IMR-90 (cell line): ENCODE results near the gene RRP1B.

Experiments used
- BHLHE40 ChIP-seq: fragments of 150-350 bp; IDR thresholded peaks from 2 replicates; pipeline ENCODE4 v1.6.1; 2016; ENCODE audit warnings: mild to moderate bottlenecking, low read depth, low read length
- CEBPB ChIP-seq: IDR thresholded peaks from 2 replicates; pipeline ENCODE4 v1.6.1; 2012; ENCODE audit warnings: low read depth, low read length, improper control_type of control experiment
- CHD1 ChIP-seq: IDR thresholded peaks from 2 replicates; pipeline ENCODE4 v1.6.1; 2012; ENCODE audit warnings: low read depth, low read length, improper control_type of control experiment
- MAZ ChIP-seq: IDR thresholded peaks from 2 replicates; pipeline ENCODE4 v1.6.1; 2012; ENCODE audit warnings: low read depth, mild to moderate bottlenecking, low read length, improper control_type of control experiment, moderate library complexity, borderline replicate concordance
- MXI1 ChIP-seq: IDR thresholded peaks from 2 replicates; pipeline ENCODE4 v1.6.1; 2012; ENCODE audit warnings: low read depth, mild to moderate bottlenecking, low read length, moderate library complexity, borderline replicate concordance
- POLR2A ChIP-seq: IDR thresholded peaks from 2 replicates; pipeline ENCODE4 v1.6.1; 2012; ENCODE audit warnings: mild to moderate bottlenecking, low read depth, low read length
- RAD21 ChIP-seq: IDR thresholded peaks from 2 replicates; pipeline ENCODE4 v1.6.1; 2012; ENCODE audit warnings: low read length, improper control_type of control experiment
- RCOR1 ChIP-seq: IDR thresholded peaks from 2 replicates; pipeline ENCODE4 v1.6.1; 2012; ENCODE audit warnings: mild to moderate bottlenecking, low read length, improper control_type of control experiment; ENCODE audit not compliant: insufficient replicate concordance
- RFX5 ChIP-seq: IDR thresholded peaks from 2 replicates; pipeline ENCODE4 v1.8.0; 2012; ENCODE audit warnings: low read depth, mild to moderate bottlenecking, low read length, moderate library complexity
- SMC3 ChIP-seq: fragments of 150-350 bp; IDR thresholded peaks from 2 replicates; pipeline ENCODE4 v1.6.1; 2016; ENCODE audit warnings: low read depth, mild to moderate bottlenecking, antibody characterized with exemption, low read length, moderate library complexity
- TF ChIP-seq, protein P1 (sequence below): conservative IDR thresholded peaks from 2 replicates; pipeline ENCODE4 v1.5.1; 2012; ENCODE audit warnings: mild to moderate bottlenecking, low read depth, low read length, improper control_type of control experiment
- TF ChIP-seq, protein P2 (sequence below): fragments of 150-350 bp; IDR thresholded peaks from 2 replicates; pipeline ENCODE4 v1.6.1; 2016; ENCODE audit warnings: low read depth, mild to moderate bottlenecking, low read length, moderate library complexity, borderline replicate concordance

DNA sequence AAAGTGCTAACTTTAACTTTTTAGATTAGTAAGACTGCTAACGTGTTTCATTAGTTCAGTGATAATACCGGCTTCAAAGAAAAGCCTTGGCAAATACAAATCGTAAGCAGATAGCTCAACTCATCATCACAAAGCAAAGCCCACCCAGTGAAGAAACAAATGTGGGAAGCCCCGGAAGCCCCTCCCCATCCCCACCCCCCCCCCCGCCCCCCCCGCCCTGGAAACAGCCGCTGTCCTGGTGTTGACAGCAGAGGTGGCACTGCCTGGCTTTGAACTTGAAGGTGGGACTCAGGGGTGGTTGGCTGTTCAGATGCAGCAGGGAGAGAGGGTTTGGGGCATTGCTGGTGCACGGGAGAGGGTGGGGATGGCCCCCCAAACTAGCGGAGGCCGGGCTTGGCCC is 73.7 kb downstream of the RRP1B start:
- TF ChIP-seq, protein P1, sequence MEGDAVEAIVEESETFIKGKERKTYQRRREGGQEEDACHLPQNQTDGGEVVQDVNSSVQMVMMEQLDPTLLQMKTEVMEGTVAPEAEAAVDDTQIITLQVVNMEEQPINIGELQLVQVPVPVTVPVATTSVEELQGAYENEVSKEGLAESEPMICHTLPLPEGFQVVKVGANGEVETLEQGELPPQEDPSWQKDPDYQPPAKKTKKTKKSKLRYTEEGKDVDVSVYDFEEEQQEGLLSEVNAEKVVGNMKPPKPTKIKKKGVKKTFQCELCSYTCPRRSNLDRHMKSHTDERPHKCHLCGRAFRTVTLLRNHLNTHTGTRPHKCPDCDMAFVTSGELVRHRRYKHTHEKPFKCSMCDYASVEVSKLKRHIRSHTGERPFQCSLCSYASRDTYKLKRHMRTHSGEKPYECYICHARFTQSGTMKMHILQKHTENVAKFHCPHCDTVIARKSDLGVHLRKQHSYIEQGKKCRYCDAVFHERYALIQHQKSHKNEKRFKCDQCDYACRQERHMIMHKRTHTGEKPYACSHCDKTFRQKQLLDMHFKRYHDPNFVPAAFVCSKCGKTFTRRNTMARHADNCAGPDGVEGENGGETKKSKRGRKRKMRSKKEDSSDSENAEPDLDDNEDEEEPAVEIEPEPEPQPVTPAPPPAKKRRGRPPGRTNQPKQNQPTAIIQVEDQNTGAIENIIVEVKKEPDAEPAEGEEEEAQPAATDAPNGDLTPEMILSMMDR: no peak
- TF ChIP-seq POLR2A: no peak
- no peak for TF ChIP-seq RAD21
- TF ChIP-seq MAZ: no peak
- no peak for TF ChIP-seq MXI1
- no peak for TF ChIP-seq BHLHE40
- no peak for TF ChIP-seq SMC3
- no peak for TF ChIP-seq CEBPB
- TF ChIP-seq, protein P2, sequence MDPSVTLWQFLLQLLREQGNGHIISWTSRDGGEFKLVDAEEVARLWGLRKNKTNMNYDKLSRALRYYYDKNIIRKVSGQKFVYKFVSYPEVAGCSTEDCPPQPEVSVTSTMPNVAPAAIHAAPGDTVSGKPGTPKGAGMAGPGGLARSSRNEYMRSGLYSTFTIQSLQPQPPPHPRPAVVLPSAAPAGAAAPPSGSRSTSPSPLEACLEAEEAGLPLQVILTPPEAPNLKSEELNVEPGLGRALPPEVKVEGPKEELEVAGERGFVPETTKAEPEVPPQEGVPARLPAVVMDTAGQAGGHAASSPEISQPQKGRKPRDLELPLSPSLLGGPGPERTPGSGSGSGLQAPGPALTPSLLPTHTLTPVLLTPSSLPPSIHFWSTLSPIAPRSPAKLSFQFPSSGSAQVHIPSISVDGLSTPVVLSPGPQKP: no peak
- TF ChIP-seq RFX5: no peak
- no peak for TF ChIP-seq RCOR1
- no peak for TF ChIP-seq CHD1
